ENCODE measurements around the gene FTO.

FTO gene

DNA sequence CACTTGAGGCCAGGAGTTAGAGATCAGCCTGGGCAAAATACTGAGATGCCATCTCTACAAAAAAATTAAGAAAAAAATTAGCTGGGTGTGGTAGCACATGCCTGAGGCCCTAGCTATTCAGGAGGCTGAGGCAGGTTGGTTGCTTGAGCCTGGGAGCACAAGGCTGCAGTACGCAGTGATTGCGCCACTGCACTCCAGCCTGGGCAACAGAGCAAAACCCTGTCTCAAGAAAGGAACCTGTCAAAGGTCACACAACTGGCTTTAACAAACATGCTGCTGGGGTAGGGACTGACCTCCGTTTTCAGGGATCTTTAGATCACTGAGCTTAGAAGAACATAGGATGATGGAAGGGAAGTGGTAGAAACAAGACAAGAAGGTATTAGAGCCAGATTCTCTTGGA, 487.6 kb downstream of the FTO start:
- TF ChIP-seq JUND (IDR thresholded peaks at IDR 0.05; ENCODE audit: low read depth), result no peak
- in situ Hi-C loops (cut with HindIII; ENCODE audit: low pct_unique_long_range_greater_than_20kb, low sequenced_read_pairs), result no loop called here
- DNase-seq (ENCODE audit: low read depth in 1 of 2, low spot score in 1 of 2), result no peak

- no peak for DNase-seq (ENCODE audit: low read depth in 1 of 2, low spot score in 1 of 2)
- TF ChIP-seq JUND (IDR thresholded peaks at IDR 0.05; ENCODE audit: low read depth), result no peak
- in situ Hi-C loops (cut with HindIII; ENCODE audit: low pct_unique_long_range_greater_than_20kb, low sequenced_read_pairs), result no loop called here
Observed at GRCh38 chr16:54193013-54193664, 489.2 kb downstream of the FTO start.

DNA sequence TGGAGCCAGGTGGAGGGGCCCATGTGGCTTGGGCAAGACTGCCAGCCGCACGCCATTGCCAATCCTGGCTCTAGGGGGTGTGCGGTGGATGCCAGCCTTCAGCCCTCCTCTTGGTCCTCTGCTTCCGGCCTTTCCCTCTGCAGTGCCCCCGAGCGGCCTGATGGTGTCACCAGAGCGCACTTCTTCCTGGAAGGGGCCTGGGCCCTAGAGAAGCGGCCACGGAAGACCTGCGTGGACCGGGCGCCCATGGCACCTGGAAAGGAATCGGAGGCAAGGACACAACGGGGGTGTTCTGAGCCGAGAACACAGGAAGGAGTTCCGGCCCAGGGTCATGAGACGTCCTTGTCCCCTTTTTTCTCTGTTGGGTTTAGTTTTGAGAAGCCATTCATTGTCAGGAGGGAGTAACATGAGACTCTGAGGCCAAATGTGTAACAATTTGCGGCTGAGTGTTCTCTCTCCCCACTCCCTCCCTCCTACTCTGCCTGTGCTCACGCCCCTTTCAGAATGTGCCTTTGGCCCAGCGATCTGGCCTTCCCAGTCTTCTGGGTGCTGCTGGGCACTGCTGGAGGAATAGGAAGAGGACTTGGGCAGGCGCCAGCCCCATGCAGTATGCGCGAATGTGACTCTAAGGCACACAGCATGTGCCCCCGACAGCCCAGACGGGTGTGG, 489.8 kb downstream of the FTO start:
- DNase-seq (ENCODE audit: low read depth in 1 of 2, low spot score in 1 of 2), result peak; percentile 54 to 89
- in situ Hi-C loops (cut with HindIII; ENCODE audit: low pct_unique_long_range_greater_than_20kb, low sequenced_read_pairs), result no loop called here
- no peak for TF ChIP-seq JUND (IDR thresholded peaks at IDR 0.05; ENCODE audit: low read depth)

- DNase-seq (ENCODE audit: low read depth in 1 of 2, low spot score in 1 of 2), result no peak
- in situ Hi-C loops (cut with HindIII; ENCODE audit: low pct_unique_long_range_greater_than_20kb, low sequenced_read_pairs), result no loop called here
- no peak for TF ChIP-seq JUND (IDR thresholded peaks at IDR 0.05; ENCODE audit: low read depth)
Observed at GRCh38 chr16:54194334-54194743, 490.4 kb downstream of the FTO start.

DNA sequence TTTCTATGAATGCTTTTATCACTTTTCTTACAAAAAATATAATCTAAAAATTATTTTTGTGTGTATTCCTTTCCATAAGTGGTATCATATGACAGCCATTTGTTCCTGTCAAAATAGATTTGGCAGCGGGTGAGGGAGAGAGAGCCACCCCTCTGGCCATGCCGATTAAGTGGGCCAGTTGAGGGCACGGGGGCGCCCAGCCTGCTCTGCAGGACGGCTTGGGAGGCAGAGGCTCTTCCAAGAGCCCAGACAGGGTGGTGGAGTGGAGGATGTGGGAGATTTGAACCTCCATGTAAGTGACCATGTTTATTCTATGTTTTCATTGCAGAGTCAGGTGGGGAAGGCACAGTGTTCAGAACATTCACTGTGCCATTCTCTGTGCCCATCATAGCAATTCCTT, 493.8 kb downstream of the FTO start:
- no peak for TF ChIP-seq JUND (IDR thresholded peaks at IDR 0.05; ENCODE audit: low read depth)
- no peak for DNase-seq (ENCODE audit: low read depth in 1 of 2, low spot score in 1 of 2)
- in situ Hi-C loops (cut with HindIII; ENCODE audit: low pct_unique_long_range_greater_than_20kb, low sequenced_read_pairs), result no loop called here

DNA sequence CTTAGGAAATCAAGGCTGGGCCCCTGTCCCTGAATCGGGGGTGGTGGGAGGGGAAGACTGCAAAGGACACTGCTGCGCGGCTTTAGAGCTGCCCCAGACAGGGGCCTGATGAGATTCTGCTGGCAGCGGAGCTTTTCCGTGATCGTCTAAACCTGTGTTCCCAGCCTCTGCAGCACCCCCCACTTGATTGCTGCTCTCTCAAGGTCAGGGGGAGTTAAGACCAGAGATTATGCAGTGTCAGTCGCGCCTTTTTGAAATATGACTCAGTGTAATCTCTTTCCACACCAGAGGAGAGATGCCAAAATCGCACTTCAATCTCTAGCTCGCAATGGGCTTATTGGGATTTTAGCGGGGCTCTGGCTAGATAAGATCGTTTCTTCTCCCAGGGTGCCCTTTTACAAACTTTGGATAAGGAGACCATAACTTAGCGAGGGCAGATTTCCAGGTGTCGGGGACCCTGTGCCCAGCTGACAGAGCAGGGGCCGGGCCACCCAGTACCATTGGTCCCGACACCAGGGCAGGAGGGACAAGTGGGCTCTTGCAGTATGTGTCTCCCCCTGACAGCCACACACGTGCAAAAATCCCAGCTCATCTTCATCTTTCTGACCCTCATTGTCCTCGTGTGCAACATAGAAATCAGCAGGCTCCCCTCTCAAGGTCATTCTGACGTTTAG, 495.7 kb downstream of the FTO start:
- no peak for DNase-seq (ENCODE audit: low read depth in 1 of 2, low spot score in 1 of 2)
- no peak for TF ChIP-seq JUND (IDR thresholded peaks at IDR 0.05; ENCODE audit: low read depth)
- in situ Hi-C loops (cut with HindIII; ENCODE audit: low pct_unique_long_range_greater_than_20kb, low sequenced_read_pairs), result no loop called here

DNA sequence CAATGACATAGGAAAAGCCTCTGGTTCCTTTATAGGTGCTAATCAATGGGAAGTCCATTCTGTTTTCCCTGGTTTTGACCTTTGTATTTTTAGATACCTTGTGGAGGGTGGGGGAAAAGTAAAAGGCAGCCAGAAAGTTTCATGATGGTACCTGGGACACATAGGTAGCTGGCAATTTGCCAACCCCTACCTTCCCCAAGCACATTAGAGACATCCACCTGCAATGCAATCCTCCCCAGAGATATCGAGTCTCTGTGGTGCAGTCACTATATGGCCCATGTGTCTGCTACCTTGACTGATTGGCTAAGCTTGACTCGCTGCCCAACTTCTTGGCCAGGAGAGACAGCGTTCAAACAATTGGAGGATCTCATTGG, 496.2 kb downstream of the FTO start:
- TF ChIP-seq JUND (IDR thresholded peaks at IDR 0.05; ENCODE audit: low read depth), result no peak
- in situ Hi-C loops (cut with HindIII; ENCODE audit: low pct_unique_long_range_greater_than_20kb, low sequenced_read_pairs), result no loop called here
- no peak for DNase-seq (ENCODE audit: low read depth in 1 of 2, low spot score in 1 of 2)

GRCh38 chr16:54200720-54201119, 496.8 kb downstream of the FTO start:
- in situ Hi-C loops (cut with HindIII; ENCODE audit: low pct_unique_long_range_greater_than_20kb, low sequenced_read_pairs), result no loop called here
- no peak for DNase-seq (ENCODE audit: low read depth in 1 of 2, low spot score in 1 of 2)
- TF ChIP-seq JUND (IDR thresholded peaks at IDR 0.05; ENCODE audit: low read depth), result no peak

DNA sequence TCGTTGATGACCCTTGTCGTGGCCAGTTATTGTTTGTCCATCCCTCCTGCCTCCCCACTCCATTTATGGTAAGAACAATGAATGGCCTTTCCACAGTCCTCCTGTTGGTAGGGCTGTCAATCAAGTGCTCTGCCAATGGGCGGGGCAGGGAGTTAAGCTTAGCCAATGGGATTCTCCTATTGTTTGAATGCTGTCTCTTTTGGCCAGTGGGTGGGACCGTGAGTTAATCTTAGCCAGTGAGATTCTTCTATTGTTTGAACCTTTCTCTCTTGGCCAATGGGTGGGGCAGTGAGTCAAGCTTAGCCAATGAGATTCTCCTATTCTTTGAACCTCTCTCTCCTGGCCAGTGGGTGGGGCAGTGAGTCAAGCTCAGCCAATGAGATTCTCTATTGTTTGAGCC, 497.2 kb downstream of the FTO start:
- DNase-seq (ENCODE audit: low read depth in 1 of 2, low spot score in 1 of 2), result peak in 1 of 2 experiments; percentile 26
- no peak for TF ChIP-seq JUND (IDR thresholded peaks at IDR 0.05; ENCODE audit: low read depth)

More for the DNA sequence above, 497.2 kb downstream of the FTO start:
- in situ Hi-C loops (cut with HindIII; ENCODE audit: low pct_unique_long_range_greater_than_20kb, low sequenced_read_pairs), result no loop called here

Data from T47D (cell line).